Fibroblast of lung (primary cell): Measurements from ENCODE around the gene PXN.

Source experiments
- EZH2 ChIP-seq: IDR thresholded peaks from 2 replicates; pipeline ENCODE4 v1.5.1; 2012; ENCODE audit warnings: low read length, control low read depth, mild to moderate bottlenecking; ENCODE audit errors: missing control alignments
- TF ChIP-seq, protein P1 (sequence below), 2 donors: IDR thresholded peaks in 1 of 2; conservative IDR thresholded peaks in 1 of 2; 1 replicate in 1 of 2; 2 replicates in 1 of 2; pipeline ENCODE4 v1.5.1; 2011 to 2012; ENCODE audit warnings: low read length in 2 of 2, control low read depth in 1 of 2, inconsistent platforms in 1 of 2, low read depth in 1 of 2, mild to moderate bottlenecking in 1 of 2

DNA sequence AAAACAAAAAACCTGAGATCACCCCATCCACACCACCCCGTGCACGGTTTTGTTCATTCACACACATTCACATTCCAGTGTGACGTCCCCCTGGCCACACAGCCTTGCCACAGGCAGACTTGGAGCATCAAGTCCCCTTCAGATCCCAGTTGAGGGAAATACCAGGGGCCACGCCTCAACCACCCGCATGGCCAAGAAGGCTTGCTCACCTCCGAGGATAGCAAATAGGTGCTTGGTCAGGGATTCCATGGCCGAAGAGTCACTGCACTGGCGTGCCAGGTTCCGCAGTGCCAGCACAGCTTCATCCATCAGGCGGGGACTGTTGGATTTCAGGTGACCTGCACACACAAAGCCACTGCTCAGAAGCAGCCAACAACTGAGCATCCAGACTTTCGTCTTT lies 90.0 kb downstream of the PXN start:
- TF ChIP-seq, protein P1, sequence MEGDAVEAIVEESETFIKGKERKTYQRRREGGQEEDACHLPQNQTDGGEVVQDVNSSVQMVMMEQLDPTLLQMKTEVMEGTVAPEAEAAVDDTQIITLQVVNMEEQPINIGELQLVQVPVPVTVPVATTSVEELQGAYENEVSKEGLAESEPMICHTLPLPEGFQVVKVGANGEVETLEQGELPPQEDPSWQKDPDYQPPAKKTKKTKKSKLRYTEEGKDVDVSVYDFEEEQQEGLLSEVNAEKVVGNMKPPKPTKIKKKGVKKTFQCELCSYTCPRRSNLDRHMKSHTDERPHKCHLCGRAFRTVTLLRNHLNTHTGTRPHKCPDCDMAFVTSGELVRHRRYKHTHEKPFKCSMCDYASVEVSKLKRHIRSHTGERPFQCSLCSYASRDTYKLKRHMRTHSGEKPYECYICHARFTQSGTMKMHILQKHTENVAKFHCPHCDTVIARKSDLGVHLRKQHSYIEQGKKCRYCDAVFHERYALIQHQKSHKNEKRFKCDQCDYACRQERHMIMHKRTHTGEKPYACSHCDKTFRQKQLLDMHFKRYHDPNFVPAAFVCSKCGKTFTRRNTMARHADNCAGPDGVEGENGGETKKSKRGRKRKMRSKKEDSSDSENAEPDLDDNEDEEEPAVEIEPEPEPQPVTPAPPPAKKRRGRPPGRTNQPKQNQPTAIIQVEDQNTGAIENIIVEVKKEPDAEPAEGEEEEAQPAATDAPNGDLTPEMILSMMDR (conservative IDR thresholded peaks at IDR 0.05 in 1 of 2, IDR thresholded peaks at IDR 0.05 in 1 of 2; ENCODE audit: low read depth in 1 of 2, low read length in 2 of 2): no peak
- no peak for TF ChIP-seq EZH2
